G401 (cell line): ENCODE results near the gene CIART. TPM values are rescaled to one million over a fixed set of nuclear protein-coding genes. Genes with fewer than 3 reads are reported as not detected.
"Not testable (repeated sequence)": the region's sequence is repeated elsewhere in the genome, so short reads cannot be mapped to it uniquely, and the experiment has no call there.

Source experiments
- DNase-seq: peaks from one replicate; pipeline ENCODE4 v3.0.0-alpha.2; 2015; ENCODE audit warnings: low spot score
- in situ Hi-C: cut with HindIII; loops from 2 replicates; pipeline ENCODE4 v1.10.0; 2016; ENCODE audit warnings: low sequenced_read_pairs, mixed read lengths
- total RNA-seq: library from RNA; depleted of rRNA; stranded (reverse); fragments of >200 nt; shearing (Covaris generic); gene quantifications from 2 replicates; pipeline ENCODE4 v1.2.3, GENCODE V29; 2014; rRNA removed

The CIART gene
- 9.5 and 11.7 TPM in 2 replicates for total RNA-seq

- in situ Hi-C loops: no loop called here
- peak; percentile 100 for DNase-seq
These were observed at the start of gene CIART for GRCh38 chr1:150281758-150282557. Gene CIART (plus strand): TSS chr1:150282554. CDS start chr1:150283268, 714 bp downstream.

DNA sequence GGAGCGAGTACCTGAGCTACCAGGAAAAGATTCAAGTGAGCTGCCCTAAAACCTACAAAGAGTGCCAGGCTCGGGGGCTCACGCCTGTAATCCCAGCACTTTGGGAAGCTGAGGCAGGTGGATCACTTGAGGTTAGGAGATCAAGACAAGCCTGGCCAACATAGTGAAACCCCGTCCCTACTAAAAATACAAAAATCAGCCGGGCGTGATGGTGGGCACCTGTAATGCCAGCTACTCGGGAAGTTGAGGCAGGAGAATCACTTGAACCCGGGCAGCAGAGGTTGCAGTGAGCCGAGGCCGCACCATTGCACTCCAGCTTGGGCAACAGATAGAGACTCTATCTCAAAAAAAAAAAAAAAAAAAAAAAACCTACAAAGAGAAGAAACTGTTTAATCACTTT, 49.4 kb upstream of the CIART start:
- DNase-seq, in situ Hi-C loops: not testable (repeated sequence)

GRCh38 chr1:150233359-150234308, 48.7 kb upstream of the CIART start:
- in situ Hi-C loops: no loop called here
- peak; percentile 54 for DNase-seq

DNA sequence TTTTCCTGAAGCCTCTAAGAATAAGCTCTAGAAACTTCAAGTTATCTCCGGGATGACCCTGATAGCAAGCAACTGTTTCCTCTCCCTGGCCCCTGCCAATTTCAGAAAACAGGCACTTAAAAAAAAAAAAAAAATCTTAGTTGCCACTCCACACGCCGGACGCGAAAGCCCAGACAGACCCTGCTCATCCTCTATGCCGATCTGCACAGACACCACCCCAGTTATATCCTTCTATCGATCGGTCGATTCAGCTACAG, 48.1 kb upstream of the CIART start:
- in situ Hi-C loops: no loop called here
- no peak for DNase-seq

- in situ Hi-C loops: no loop called here
- DNase-seq: peak; percentile 86
These were observed 47.6 kb upstream of the CIART start for GRCh38 chr1:150234566-150235293.

DNA sequence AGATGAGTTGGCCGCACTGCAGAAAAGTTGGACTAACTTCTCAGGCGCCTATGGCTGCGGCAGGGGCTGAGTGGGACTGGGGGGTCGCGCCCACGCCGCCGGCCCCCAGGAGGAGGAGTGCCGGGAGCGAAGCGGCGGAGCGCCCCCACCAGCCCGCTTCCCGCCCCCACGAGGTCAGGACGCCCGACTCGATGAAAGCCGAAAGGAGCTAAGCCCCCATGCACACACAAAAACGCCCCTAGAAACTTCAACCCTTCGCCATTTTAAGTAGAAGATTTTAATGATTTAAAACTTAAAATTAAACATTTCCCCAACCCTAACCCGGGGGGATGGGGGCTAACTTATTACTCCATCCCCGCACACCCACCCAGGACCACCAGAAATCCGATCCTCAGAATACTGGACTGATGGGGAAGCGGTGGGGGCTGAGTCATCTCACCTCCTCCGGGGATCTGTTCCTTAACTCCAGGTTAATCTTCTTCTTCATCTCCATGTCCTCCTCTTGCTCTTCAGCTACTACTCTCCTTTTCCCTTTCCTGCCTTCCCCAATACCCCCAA, 47.0 kb upstream of the CIART start:
- DNase-seq: peak; percentile 27
- in situ Hi-C loops: no loop called here

DNA sequence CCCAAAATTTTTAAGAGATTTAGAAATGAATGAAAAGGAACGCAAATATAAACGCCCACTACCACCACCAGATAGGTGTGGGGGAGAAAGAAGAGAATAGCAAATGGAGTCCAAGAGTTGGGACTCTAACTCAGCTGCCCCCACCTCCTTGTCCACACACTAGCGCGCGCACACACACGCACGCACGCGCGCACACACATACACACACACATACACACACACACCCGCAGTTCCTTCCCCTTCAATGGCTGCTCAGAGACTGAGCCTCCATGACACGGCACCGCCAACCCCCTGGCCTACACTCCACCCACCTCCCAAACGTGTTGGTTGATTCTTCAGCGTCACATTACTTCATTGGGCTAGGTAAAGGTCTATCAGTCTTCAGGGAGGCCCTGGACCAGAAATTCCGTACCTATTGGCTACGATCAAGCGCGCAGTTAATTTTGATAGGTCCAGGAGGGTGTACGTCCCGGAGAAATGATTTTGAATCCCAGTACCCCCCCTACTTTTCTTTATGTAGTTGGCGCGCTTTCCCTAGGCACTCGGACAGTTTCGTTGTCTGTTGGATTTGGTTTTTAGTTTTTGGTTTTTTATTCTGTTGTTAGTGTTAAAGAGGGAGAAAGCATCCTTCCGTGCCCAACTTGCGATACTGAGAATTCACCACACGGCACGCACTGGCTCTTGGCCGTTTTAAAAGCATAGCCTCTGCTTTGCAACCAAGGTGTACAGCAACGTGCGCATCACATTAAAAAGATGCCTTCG, 46.3 kb upstream of the CIART start, which contains the start of gene ANP32E:
Gene ANP32E (minus strand): TSS at position 261 of the 762 bp plus-strand sequence. CDS start 326 bp downstream, outside the sequence.
- in situ Hi-C loops: no loop called here
- DNase-seq: peak; percentile 100

GRCh38 chr1:150236614-150237100, 45.7 kb upstream of the CIART start:
- in situ Hi-C loops: no loop called here
- DNase-seq: no peak

DNA sequence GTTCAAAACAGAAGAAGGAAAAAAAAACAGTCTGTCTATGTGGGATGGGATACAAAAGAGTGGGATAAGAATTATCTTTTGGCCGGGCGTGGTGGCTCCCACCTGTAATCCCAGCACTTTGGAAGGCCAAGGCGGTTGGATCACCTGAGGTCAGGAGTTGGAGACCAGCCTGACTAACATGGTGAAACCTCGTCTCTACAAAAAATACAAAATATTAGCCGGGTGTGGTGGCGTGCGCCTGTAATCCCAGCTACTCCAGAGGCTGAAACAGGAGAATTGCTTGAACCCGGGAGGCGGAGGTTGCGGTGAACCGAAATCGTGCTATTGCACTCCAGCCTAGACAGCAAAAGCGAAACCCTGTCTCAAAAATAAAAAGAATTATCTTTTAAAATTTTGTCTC, 45.2 kb upstream of the CIART start:
- DNase-seq, in situ Hi-C loops: not testable (repeated sequence)

DNA sequence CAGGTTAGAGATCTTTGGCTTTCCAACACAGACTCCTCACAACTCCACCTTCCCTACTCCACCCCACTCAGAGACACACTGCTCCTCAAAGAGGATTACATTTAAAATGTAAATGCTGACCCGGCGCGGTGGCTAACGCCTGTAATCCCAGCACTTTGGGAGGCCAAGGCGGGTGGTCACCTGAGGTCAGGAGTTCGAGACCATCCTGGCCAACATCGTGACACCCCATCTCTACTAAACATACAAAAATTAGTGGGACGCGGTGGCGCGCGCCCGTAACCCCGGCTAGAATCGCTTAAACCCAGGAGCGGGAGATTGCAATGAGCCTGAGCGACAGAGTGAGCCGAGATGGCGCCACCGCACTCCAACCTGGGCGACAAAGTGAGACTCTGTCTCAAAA, 44.6 kb upstream of the CIART start:
- DNase-seq: no peak
- in situ Hi-C loops: no loop called here

GRCh38 chr1:150243003-150243402, 39.4 kb upstream of the CIART start:
- no peak for DNase-seq
- in situ Hi-C loops: no loop called here

DNA sequence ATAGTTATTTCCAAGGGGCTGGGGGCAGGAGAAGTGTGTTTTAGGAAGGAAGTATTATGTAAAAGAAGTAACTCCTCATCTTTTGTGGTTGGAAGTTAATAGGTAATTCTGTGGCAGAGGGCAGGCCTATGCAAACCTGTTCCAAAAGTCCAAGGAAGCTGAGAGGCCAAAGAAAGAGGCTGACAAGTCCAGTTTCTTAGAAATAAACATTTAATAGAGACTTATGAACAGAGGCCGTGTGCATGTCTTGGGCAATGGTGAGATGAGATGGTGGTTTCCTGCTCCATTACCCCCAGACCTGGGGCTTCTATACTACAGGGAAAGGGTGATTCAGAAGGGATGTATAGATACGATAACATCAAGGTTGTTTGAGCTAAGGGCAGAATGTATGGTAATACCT, 32.4 kb upstream of the CIART start:
- DNase-seq: no peak
- in situ Hi-C loops: no loop called here

DNA sequence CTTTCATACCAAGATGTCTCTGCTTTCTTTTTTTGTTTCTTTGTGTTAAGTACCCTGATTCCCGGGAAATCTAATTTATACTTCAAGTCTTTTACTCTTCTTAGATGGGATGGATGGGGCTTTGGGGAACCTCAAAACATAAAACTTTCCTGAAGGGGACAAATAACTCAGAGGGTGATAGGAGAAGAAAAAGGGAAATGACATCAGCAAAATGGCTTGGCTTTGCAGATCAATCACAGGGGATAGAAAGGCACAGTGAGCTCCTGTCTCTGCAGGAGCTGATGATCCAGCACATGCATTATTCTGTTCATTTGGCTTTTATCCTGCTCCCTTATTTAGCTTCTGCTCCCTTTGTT, 26.2 kb upstream of the CIART start:
- in situ Hi-C loops: no loop called here
- DNase-seq: no peak

DNA sequence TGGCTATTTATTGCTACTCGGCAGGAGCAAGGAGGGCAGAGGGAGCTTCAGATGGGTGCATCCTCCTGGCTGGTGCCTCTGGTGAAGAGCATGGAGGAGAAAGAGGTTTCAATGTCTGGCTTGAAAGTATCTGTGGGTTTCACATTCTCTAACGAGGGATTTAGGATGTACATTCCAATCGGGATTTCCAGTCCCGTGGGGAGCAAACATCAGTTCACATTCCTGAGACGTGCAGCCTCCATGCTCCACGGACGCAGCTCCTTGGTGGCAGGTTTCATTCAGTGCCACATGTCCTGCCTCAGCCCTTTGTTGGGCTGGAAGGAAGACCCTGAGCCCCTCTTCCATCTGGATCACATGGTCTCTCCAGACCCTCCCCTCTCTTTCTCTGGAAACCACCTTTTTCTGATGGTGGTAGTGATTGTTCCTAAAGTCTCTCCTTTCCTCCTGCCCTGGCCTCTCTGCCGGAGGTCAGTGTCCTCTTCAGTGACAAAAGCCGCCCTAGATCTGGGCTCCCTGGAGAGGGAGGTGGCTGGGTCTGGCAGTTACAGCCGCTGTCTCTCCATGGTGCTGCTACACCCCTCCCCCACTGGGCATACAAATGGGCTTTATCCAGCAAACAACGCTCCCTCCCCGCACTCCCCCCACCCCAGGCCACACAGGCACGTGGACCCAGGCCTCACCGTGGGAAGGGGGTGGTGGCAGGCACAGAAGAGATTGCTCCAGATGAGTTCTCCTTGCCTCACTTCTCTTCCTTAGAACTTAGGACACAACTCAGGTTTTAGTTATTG, 25.6 kb upstream of the CIART start:
- in situ Hi-C loops: no loop called here
- DNase-seq: peak; percentile 60

DNA sequence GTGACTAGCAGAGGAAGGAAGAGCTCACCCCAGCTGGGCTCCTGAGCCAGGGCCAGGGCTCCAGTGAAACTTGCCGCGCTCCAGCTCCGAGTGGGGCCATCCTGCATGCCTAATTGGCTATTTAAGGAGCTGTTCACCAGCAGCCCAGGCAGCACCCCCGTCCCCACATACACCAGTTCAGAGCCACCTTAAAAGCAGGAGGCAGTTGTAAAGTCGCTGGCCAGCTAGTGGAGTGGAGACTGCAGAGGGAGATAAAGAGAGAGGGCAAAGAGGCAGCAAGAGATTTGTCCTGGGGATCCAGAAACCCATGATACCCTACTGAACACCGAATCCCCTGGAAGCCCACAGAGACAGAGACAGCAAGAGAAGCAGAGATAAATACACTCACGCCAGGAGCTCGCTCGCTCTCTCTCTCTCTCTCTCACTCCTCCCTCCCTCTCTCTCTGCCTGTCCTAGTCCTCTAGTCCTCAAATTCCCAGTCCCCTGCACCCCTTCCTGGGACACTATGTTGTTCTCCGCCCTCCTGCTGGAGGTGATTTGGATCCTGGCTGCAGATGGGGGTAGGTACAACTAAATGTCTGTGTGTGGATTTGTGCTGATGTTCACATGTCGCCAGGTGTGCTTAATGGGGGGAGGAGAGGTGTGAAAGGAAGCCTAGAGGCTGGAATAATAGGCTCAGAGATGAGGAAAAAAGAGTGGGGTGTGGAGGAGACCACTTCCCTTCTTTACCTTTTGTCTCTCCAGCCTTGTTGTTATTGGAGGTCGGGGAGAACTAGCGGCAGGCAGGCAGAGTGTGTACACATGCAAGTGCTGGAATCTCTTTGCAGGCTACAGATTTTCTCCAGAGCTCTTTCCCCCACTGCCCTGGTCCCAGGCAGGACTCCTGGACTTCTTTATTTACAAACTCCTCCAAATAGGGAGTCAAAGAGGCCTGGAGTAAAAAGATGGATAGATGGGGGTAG, 24.4 kb upstream of the CIART start, which contains the start of gene CA14:
Gene CA14 (plus strand): TSS at position 151 of the 962 bp plus-strand sequence. CDS start 355 bp downstream, at position 506.
- peak; percentile 66 for DNase-seq
- in situ Hi-C loops: no loop called here

GRCh38 chr1:150259217-150259616, 23.1 kb upstream of the CIART start:
- no peak for DNase-seq
- in situ Hi-C loops: no loop called here
